K562 (cell line): ENCODE results near the gene MMRN2.
"Not testable (repeated sequence)": the region's sequence is repeated elsewhere in the genome, so short reads cannot be mapped to it uniquely, and the experiment has no call there.

Experiments
- FOXP1 ChIP-seq: sonication (generic); formaldehyde crosslinking; IDR thresholded peaks from 2 replicates; pipeline ENCODE4 v1.8.0; 2022; ENCODE audit warnings: mild to moderate bottlenecking, missing genetic modification reagents
- HNRNPUL1 ChIP-seq: fragments of 200-400 bp; formaldehyde crosslinking; IDR thresholded peaks from 2 replicates; pipeline ENCODE4 v1.6.1; 2017; ENCODE audit warnings: low read length
- TF ChIP-seq, protein P1 (sequence below): fragments of 450-650 bp; IDR thresholded peaks from 2 replicates; pipeline ENCODE4 v1.6.1; 2016; ENCODE audit warnings: low read depth, mild to moderate bottlenecking, moderate library complexity

DNA sequence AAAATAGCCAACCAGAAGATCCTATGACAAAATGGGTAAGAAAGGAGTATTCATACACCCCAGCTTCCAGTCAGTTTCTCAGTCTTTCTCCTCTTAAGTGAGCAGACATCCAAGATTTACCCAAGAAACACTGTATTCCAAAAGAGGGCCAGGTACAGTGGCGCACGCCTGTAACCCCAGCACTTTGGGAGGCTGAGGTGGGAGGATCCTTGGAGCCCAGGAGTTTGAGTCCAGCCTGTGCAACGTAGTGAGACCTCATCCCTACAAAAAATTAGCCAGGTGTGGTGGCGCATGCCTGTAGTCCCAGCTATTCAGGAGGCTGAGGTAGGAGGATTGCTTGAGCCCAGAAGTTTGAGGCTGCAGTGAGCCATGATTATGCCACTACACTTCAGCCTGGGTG lies 9.6 kb downstream of the MMRN2 start:
- TF ChIP-seq, protein P1, sequence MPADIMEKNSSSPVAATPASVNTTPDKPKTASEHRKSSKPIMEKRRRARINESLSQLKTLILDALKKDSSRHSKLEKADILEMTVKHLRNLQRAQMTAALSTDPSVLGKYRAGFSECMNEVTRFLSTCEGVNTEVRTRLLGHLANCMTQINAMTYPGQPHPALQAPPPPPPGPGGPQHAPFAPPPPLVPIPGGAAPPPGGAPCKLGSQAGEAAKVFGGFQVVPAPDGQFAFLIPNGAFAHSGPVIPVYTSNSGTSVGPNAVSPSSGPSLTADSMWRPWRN: not testable (repeated sequence)
- TF ChIP-seq FOXP1 (CRISPR knock-in tag); HNRNPUL1: not testable (repeated sequence)
